DND-41 (cell line): ENCODE measurements around the gene KCNA1.

ENCODE experiments used
- CTCF ChIP-seq: IDR thresholded peaks from 2 replicates; pipeline ENCODE4 v1.5.1; 2012; ENCODE audit warnings: borderline replicate concordance, low read length, moderate library complexity, mild to moderate bottlenecking; ENCODE audit not compliant: poor library complexity, severe bottlenecking; ENCODE audit errors: extremely low read depth
- EZH2 ChIP-seq: IDR thresholded peaks from 3 replicates; pipeline ENCODE4 v1.6.1; 2012; ENCODE audit warnings: borderline replicate concordance, low read depth, mild to moderate bottlenecking, moderate library complexity, low read length, inconsistent platforms; ENCODE audit not compliant: severe bottlenecking

- TF ChIP-seq CTCF, result no peak
- no peak for TF ChIP-seq EZH2
These were observed 48.1 kb downstream of the KCNA1 start for GRCh38 chr12:4957761-4958160.
